B cell (primary cell): ENCODE results near the gene ELOB. TPM values are rescaled to one million over a fixed set of nuclear protein-coding genes. Genes with fewer than 3 reads are reported as not detected.
A peak's percentile ranks its signal among the peaks of the same experiment; 100 is the strongest.

Source experiments
- ATAC-seq: fragments of 200-7000 bp; cut with Tn5 transposase; one replicate; pipeline ENCODE4 v1.10.0; 2021; ENCODE audit warnings: low read depth, mild to moderate bottlenecking, moderate number of reproducible peaks, moderate library complexity
- CTCF ChIA-PET: fragments of 350-600 bp; sonication (Branson Sonifier 250); formaldehyde crosslinking; loops from one replicate; lab custom pipeline; 2021; ENCODE audit warnings: antibody characterized with exemption, inconsistent platforms; lab: Charles Lee
- POLR2A ChIA-PET: fragments of 350-600 bp; sonication (Branson Sonifier 250); formaldehyde crosslinking; loops from one replicate; lab custom pipeline; 2021; ENCODE audit warnings: antibody characterized with exemption; lab: Charles Lee
- DNase-seq: peaks from one replicate; pipeline ENCODE4 v3.0.0; 2013
- H2AFZ ChIP-seq: 2 replicates; pipeline ENCODE4 v1.6.1; 2012; ENCODE audit warnings: mild to moderate bottlenecking, low read depth, low read length; ENCODE audit not compliant: insufficient read depth, poor library complexity, severe bottlenecking
- H3K27ac ChIP-seq, 2 donors: 1 replicate in 1 of 2; 2 replicates in 1 of 2; pipeline ENCODE4 v1.5.1; 2012 to 2013; ENCODE audit warnings: low read length in 2 of 2, mild to moderate bottlenecking in 2 of 2, moderate library complexity in 1 of 2
- H3K27me3 ChIP-seq, 4 experiments: fragments of 200-600 bp in 1 of 4; sonication (generic) in 1 of 4; replicated peaks in 1 of 4; 1 replicate in 2 of 4; 2 replicates in 2 of 4; pipeline versions ENCODE4 v1.6.1 to v1.7.0; 2013 to 2016; ENCODE audit warnings: low read length in 3 of 4, mild to moderate bottlenecking in 2 of 4, mixed read lengths in 1 of 4, moderate library complexity in 1 of 4; ENCODE audit not compliant: insufficient read depth in 4 of 4, control insufficient read depth in 3 of 4; ENCODE audit errors: control extremely low read depth in 1 of 4
- H3K36me3 ChIP-seq, 2 experiments: replicated peaks in 1 of 2; 1 replicate in 1 of 2; 2 replicates in 1 of 2; pipeline versions ENCODE4 v1.6.1 to v1.7.1; 2013; ENCODE audit warnings: low read length in 1 of 2; ENCODE audit not compliant: insufficient read depth in 2 of 2, control insufficient read depth in 1 of 2; ENCODE audit errors: control extremely low read depth in 1 of 2, extremely low read depth in 1 of 2
- H3K4me1 ChIP-seq, 2 donors: fragments of 200-600 bp in 1 of 2; sonication (generic) in 1 of 2; 1 replicate in 1 of 2; 2 replicates in 1 of 2; pipeline versions ENCODE4 v1.5.1 to v1.6.1; 2013 to 2017; ENCODE audit warnings: low read length in 2 of 2; ENCODE audit not compliant: control insufficient read depth in 2 of 2, insufficient read depth in 2 of 2
- H3K4me2 ChIP-seq: replicated peaks from 2 replicates; pipeline ENCODE3; 2012; ENCODE audit warnings: mild to moderate bottlenecking, low read depth, low read length; ENCODE audit not compliant: poor library complexity, severe bottlenecking
- H3K4me3 ChIP-seq, 5 experiments: fragments of 200-600 bp in 1 of 5; sonication (generic) in 1 of 5; 1 replicate in 3 of 5; 2 replicates in 2 of 5; pipeline versions ENCODE4 v1.5.1 to v1.7.0; 2011 to 2016; ENCODE audit warnings: low read length in 4 of 5, mild to moderate bottlenecking in 4 of 5, low read depth in 2 of 5, control low read depth in 1 of 5, moderate library complexity in 1 of 5; ENCODE audit not compliant: insufficient read depth in 1 of 5; ENCODE audit errors: control extremely low read depth in 1 of 5, extremely low read depth in 1 of 5
- H3K79me2 ChIP-seq: fragments of 200-600 bp; sonication (generic); one replicate; pipeline ENCODE4 v1.6.0; 2016; ENCODE audit warnings: low read length; ENCODE audit not compliant: control insufficient read depth, insufficient read depth
- H3K9ac ChIP-seq: fragments of 200-600 bp; sonication (generic); 2 replicates; pipeline ENCODE4 v1.6.1; 2017; ENCODE audit warnings: mild to moderate bottlenecking, low read length, moderate library complexity
- H3K9me3 ChIP-seq, 3 donors: one replicate each; pipeline versions ENCODE4 v1.6.1 to v1.7.1; 2013; ENCODE audit warnings: low read length in 2 of 3; ENCODE audit not compliant: control insufficient read depth in 2 of 3, insufficient read depth in 1 of 3; ENCODE audit errors: control extremely low read depth in 1 of 3
- H4K20me1 ChIP-seq: 2 replicates; pipeline ENCODE4 v1.6.0; 2012; ENCODE audit warnings: mild to moderate bottlenecking, low read length; ENCODE audit not compliant: insufficient read depth, control insufficient read depth, poor library complexity, severe bottlenecking
- H3K27ac Mint-ChIP-seq: one replicate; pipeline ENCODE4 v1.8.0; 2021; ENCODE audit warnings: mixed read lengths
- H3K27me3 Mint-ChIP-seq: one replicate; pipeline ENCODE4 v1.8.0; 2021; ENCODE audit warnings: mixed read lengths
- H3K4me1 Mint-ChIP-seq: one replicate; pipeline ENCODE4 v1.8.0; 2021; ENCODE audit warnings: mixed read lengths
- H3K4me3 Mint-ChIP-seq: one replicate; pipeline ENCODE4 v1.8.0; 2021; ENCODE audit warnings: mixed read lengths
- H3K9me3 Mint-ChIP-seq: one replicate; pipeline ENCODE4 v1.8.0; 2022; ENCODE audit warnings: mixed read lengths; ENCODE audit not compliant: insufficient read depth
- EZH2 ChIP-seq: IDR thresholded peaks from 2 replicates; pipeline ENCODE4 v1.6.1; 2012; ENCODE audit warnings: borderline replicate concordance, low read depth, mild to moderate bottlenecking, moderate library complexity, low read length; ENCODE audit not compliant: insufficient read depth, poor library complexity, severe bottlenecking
- WGBS: methylation state at CpG from one replicate; pipeline ENCODE4 v1.1.5; 2013; ENCODE audit warnings: missing lambda C conversion rate; ENCODE audit not compliant: insufficient coverage; 5-methylcytosine and 5-hydroxymethylcytosine counted together
- intact Hi-C: fragments of 100-400 bp; cut with micrococcal nuclease; formaldehyde crosslinking; loops from one replicate; pipeline ENCODE4 v1.10.0; 2022
- polyA plus RNA-seq: library from polyadenylated mRNA; depleted of rRNA; stranded (reverse); fragments of >200 nt; gene quantifications from 2 replicates; pipeline ENCODE4 v1.2.3, GENCODE V29; 2012
- total RNA-seq, 2 donors: library from RNA; stranded (reverse); fragments of 120-200 nt in 1 of 2; gene quantifications; 1 replicate in 1 of 2; 2 replicates in 1 of 2; pipeline versions ENCODE4 v1.2.3 to v1.2.4, GENCODE V29; 2013 to 2022
- TF ChIP-seq, protein P1 (sequence below): fragments of 200-600 bp; IDR thresholded peaks from one replicate; pipeline ENCODE4 v1.8.0; 2022; ENCODE audit warnings: antibody characterized with exemption, mild to moderate bottlenecking

The ELOB gene
- total and polyA plus RNA-seq, 2 donors (not counting 1 experiment from before 2014, with no cell fraction given), result 93.1 to 136 TPM

DNA sequence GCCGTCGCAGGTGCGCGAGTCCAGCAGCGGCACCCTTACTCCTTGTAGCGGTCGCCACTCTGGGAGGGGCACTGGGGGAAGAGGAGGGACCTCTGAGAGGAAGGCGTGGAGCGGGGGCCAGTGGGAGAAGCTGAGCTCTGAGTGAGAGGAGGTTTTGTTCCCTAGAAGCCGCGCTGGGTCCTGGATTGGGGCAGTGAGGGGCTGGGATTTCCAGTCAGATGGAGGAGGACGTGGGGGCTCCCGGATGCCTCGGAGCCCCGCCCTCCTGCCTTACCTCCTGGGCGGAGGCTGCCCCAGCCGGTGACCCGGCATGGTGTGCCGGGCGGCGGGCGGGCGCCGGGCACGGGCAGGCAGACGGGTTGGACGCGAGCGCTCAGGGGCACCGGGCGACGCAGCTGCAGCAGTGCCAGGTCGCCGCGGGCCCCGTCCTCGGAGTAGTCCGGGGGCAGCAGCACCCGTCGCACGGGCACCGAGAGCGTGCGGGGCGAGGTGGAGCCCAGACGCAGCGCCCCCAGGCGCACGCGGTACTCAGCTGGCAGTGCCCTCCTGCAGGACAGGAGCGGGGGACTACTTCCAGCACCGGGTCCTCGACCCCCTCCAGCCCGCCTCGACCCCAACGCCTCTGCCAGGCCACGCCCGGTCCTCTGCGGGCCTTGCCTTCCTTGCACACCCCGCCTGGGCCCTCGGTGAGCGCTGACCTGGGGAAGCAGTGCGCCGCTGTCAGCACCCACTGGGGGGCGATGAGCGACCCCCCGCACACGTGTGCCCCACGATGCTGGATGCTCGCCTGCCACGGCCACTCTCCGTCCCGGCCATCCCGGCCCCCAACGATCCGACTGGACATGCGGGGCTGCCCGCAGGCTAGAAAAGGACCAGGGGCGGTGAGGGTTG lies 8.3 kb upstream of the ELOB start:
- no peak overlapping the region for H3K27ac Mint-ChIP-seq
- DNase-seq, result peak; percentile 58
- H3K9me3 ChIP-seq, result peaks cover 0 to 6% (median 0%) of the 10 kb centered on the region in 3 donors
- peak overlapping the region; percentile 91 for H2AFZ ChIP-seq
- ChIA-PET POLR2A (no interaction called here), CTCF (interaction anchor here (0.6 to 0.7 kb wide), 2 partner anchors 83 to 155 kb away, joined by 3 read pairs; no protein-coding TSS in a partner anchor)
- peak; percentile 67 for ATAC-seq
- H3K9ac ChIP-seq, result peak overlapping the region; percentile 57
- H3K36me3 ChIP-seq, result no peaks in the 10 kb centered on the region
- no peaks in the 10 kb centered on the region for H3K9me3 Mint-ChIP-seq
- H3K4me3 ChIP-seq, result peak overlapping the region in 4 of 5 experiments; percentile 28 to 54 (median 46)
- WGBS, result 12% methylated on average over 79 of the region's 79 CpGs
- intact Hi-C loops, result no loop called here
- peak overlapping the region; percentile 89 for H3K4me2 ChIP-seq
- no peak for TF ChIP-seq EZH2
- TF ChIP-seq, protein P1, sequence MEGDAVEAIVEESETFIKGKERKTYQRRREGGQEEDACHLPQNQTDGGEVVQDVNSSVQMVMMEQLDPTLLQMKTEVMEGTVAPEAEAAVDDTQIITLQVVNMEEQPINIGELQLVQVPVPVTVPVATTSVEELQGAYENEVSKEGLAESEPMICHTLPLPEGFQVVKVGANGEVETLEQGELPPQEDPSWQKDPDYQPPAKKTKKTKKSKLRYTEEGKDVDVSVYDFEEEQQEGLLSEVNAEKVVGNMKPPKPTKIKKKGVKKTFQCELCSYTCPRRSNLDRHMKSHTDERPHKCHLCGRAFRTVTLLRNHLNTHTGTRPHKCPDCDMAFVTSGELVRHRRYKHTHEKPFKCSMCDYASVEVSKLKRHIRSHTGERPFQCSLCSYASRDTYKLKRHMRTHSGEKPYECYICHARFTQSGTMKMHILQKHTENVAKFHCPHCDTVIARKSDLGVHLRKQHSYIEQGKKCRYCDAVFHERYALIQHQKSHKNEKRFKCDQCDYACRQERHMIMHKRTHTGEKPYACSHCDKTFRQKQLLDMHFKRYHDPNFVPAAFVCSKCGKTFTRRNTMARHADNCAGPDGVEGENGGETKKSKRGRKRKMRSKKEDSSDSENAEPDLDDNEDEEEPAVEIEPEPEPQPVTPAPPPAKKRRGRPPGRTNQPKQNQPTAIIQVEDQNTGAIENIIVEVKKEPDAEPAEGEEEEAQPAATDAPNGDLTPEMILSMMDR, result no peak
- H3K27me3 ChIP-seq, result peaks cover 0 to 41% (median 7%) of the 10 kb centered on the region in 4 experiments
- no peaks in the 10 kb centered on the region for H3K79me2 ChIP-seq
- no peak overlapping the region for H3K27ac ChIP-seq
- peak overlapping the region; percentile 85 for H3K4me3 Mint-ChIP-seq
- no peaks in the 10 kb centered on the region for H4K20me1 ChIP-seq
- peaks cover 9% of the 10 kb centered on the region for H3K4me1 Mint-ChIP-seq
- H3K27me3 Mint-ChIP-seq, result peaks cover 19% of the 10 kb centered on the region
- H3K4me1 ChIP-seq, result peaks cover 7 to 17% of the 10 kb centered on the region in 2 donors
